Measurements from ENCODE around the gene TENM3. TPM values are rescaled to one million over a fixed set of nuclear protein-coding genes. Genes with fewer than 3 reads are reported as not detected.

Gene TENM3
- total RNA-seq, 2 experiments from 2014 or later = not detected

GRCh38 chr4:182280436-182281111 is 37.4 kb downstream of the TENM3 start:
- DNase-seq = no peak
- CTCF ChIA-PET = no interaction called here
- ATAC-seq = no peak
- Mint-ChIP-seq H3K4me1 (ENCODE audit: low read depth) (no peaks in the 10 kb centered on the region), H3K27me3 (ENCODE audit: low read depth) (no peaks in the 10 kb centered on the region), H3K36me3 (ENCODE audit: low read depth) (no peaks in the 10 kb centered on the region), H3K9me3 (ENCODE audit: insufficient read depth) (no peaks in the 10 kb centered on the region), H3K4me3 (no peak overlapping the region), H3K27ac (no peak overlapping the region)
- POLR2A ChIA-PET = no interaction called here

- ChIA-PET POLR2A (no interaction called here), CTCF (no interaction called here)
- Mint-ChIP-seq H3K27ac (no peak overlapping the region), H3K4me3 (no peak overlapping the region), H3K27me3 (ENCODE audit: low read depth) (no peaks in the 10 kb centered on the region), H3K9me3 (ENCODE audit: insufficient read depth) (no peaks in the 10 kb centered on the region), H3K4me1 (ENCODE audit: low read depth) (no peaks in the 10 kb centered on the region), H3K36me3 (ENCODE audit: low read depth) (no peaks in the 10 kb centered on the region)
- no peak for ATAC-seq
- DNase-seq = no peak
Observed at GRCh38 chr4:182286035-182286434, 42.8 kb downstream of the TENM3 start.

- Mint-ChIP-seq H3K36me3 (ENCODE audit: low read depth) (no peaks in the 10 kb centered on the region), H3K27me3 (ENCODE audit: low read depth) (no peaks in the 10 kb centered on the region), H3K4me3 (no peak overlapping the region), H3K27ac (no peak overlapping the region), H3K9me3 (ENCODE audit: insufficient read depth) (no peaks in the 10 kb centered on the region), H3K4me1 (ENCODE audit: low read depth) (no peaks in the 10 kb centered on the region)
- DNase-seq = no peak
- ChIA-PET POLR2A (no interaction called here), CTCF (no interaction called here)
- no peak for ATAC-seq
Observed at GRCh38 chr4:182286931-182287330, 43.7 kb downstream of the TENM3 start.

- Mint-ChIP-seq H3K36me3 (ENCODE audit: low read depth) (no peaks in the 10 kb centered on the region), H3K4me3 (no peak overlapping the region), H3K9me3 (ENCODE audit: insufficient read depth) (no peaks in the 10 kb centered on the region), H3K27me3 (ENCODE audit: low read depth) (no peaks in the 10 kb centered on the region), H3K27ac (no peak overlapping the region), H3K4me1 (ENCODE audit: low read depth) (no peaks in the 10 kb centered on the region)
- no peak for DNase-seq
- no peak for ATAC-seq
- ChIA-PET POLR2A (no interaction called here), CTCF (no interaction called here)
Observed at GRCh38 chr4:182288534-182288933, 45.3 kb downstream of the TENM3 start.

- ChIA-PET CTCF (no interaction called here), POLR2A (no interaction called here)
- DNase-seq (no peak), ATAC-seq (no peak)
- no peak overlapping the region for H3K4me3 Mint-ChIP-seq
- H3K9me3 Mint-ChIP-seq (ENCODE audit: insufficient read depth) = no peaks in the 10 kb centered on the region
- H3K36me3 Mint-ChIP-seq (ENCODE audit: low read depth) = no peaks in the 10 kb centered on the region
- H3K27ac Mint-ChIP-seq = no peak overlapping the region
- H3K27me3 Mint-ChIP-seq (ENCODE audit: low read depth) = no peaks in the 10 kb centered on the region
- no peaks in the 10 kb centered on the region for H3K4me1 Mint-ChIP-seq (ENCODE audit: low read depth)
Observed at GRCh38 chr4:182289809-182290208, 46.6 kb downstream of the TENM3 start.

- Mint-ChIP-seq H3K4me1 (ENCODE audit: low read depth) (no peaks in the 10 kb centered on the region), H3K9me3 (ENCODE audit: insufficient read depth) (no peaks in the 10 kb centered on the region), H3K4me3 (no peak overlapping the region), H3K27me3 (ENCODE audit: low read depth) (no peaks in the 10 kb centered on the region), H3K27ac (no peak overlapping the region), H3K36me3 (ENCODE audit: low read depth) (no peaks in the 10 kb centered on the region)
- DNase-seq (no peak), ATAC-seq (no peak)
- ChIA-PET POLR2A (no interaction called here), CTCF (no interaction called here)
Observed at GRCh38 chr4:182291175-182291574, 48.0 kb downstream of the TENM3 start.

- no peak overlapping the region for H3K4me3 Mint-ChIP-seq
- POLR2A ChIA-PET = no interaction called here
Observed at GRCh38 chr4:182291597-182292270, 48.5 kb downstream of the TENM3 start.

GRCh38 chr4:182292612-182293011 is 49.4 kb downstream of the TENM3 start:
- no peak overlapping the region for H3K4me3 Mint-ChIP-seq
- H3K27me3 Mint-ChIP-seq (ENCODE audit: low read depth) = no peaks in the 10 kb centered on the region
- no peaks in the 10 kb centered on the region for H3K36me3 Mint-ChIP-seq (ENCODE audit: low read depth)
- ATAC-seq (no peak), DNase-seq (no peak)
- POLR2A ChIA-PET = no interaction called here
- H3K9me3 Mint-ChIP-seq (ENCODE audit: insufficient read depth) = no peaks in the 10 kb centered on the region
- CTCF ChIA-PET = no interaction called here
- no peaks in the 10 kb centered on the region for H3K4me1 Mint-ChIP-seq (ENCODE audit: low read depth)
- H3K27ac Mint-ChIP-seq = no peak overlapping the region

More at GRCh38 chr4:182291597-182292270, 48.5 kb downstream of the TENM3 start:
- no peak for DNase-seq
- ATAC-seq = no peak
- Mint-ChIP-seq H3K27ac (no peak overlapping the region), H3K36me3 (ENCODE audit: low read depth) (no peaks in the 10 kb centered on the region), H3K4me1 (ENCODE audit: low read depth) (no peaks in the 10 kb centered on the region), H3K27me3 (ENCODE audit: low read depth) (no peaks in the 10 kb centered on the region), H3K9me3 (ENCODE audit: insufficient read depth) (no peaks in the 10 kb centered on the region)
- CTCF ChIA-PET = no interaction called here

- ChIA-PET CTCF (no interaction called here), POLR2A (no interaction called here)
- Mint-ChIP-seq H3K27me3 (ENCODE audit: low read depth) (no peaks in the 10 kb centered on the region), H3K36me3 (ENCODE audit: low read depth) (no peaks in the 10 kb centered on the region), H3K4me1 (ENCODE audit: low read depth) (no peaks in the 10 kb centered on the region), H3K27ac (no peak overlapping the region), H3K4me3 (no peak overlapping the region), H3K9me3 (ENCODE audit: insufficient read depth) (no peaks in the 10 kb centered on the region)
- ATAC-seq = no peak
- no peak for DNase-seq
Observed at GRCh38 chr4:182293691-182294255, 50.6 kb downstream of the TENM3 start.

GRCh38 chr4:182294451-182294850 is 51.2 kb downstream of the TENM3 start:
- Mint-ChIP-seq H3K9me3 (ENCODE audit: insufficient read depth) (no peaks in the 10 kb centered on the region), H3K27ac (no peak overlapping the region), H3K4me3 (no peak overlapping the region), H3K27me3 (ENCODE audit: low read depth) (no peaks in the 10 kb centered on the region), H3K36me3 (ENCODE audit: low read depth) (no peaks in the 10 kb centered on the region), H3K4me1 (ENCODE audit: low read depth) (no peaks in the 10 kb centered on the region)
- CTCF ChIA-PET = no interaction called here
- POLR2A ChIA-PET = no interaction called here
- no peak for DNase-seq
- ATAC-seq = no peak

GRCh38 chr4:182297659-182298058 is 54.5 kb downstream of the TENM3 start:
- Mint-ChIP-seq H3K4me3 (no peak overlapping the region), H3K27me3 (ENCODE audit: low read depth) (no peaks in the 10 kb centered on the region), H3K27ac (no peak overlapping the region), H3K36me3 (ENCODE audit: low read depth) (no peaks in the 10 kb centered on the region), H3K4me1 (ENCODE audit: low read depth) (no peaks in the 10 kb centered on the region), H3K9me3 (ENCODE audit: insufficient read depth) (no peaks in the 10 kb centered on the region)
- no peak for ATAC-seq
- ChIA-PET CTCF (no interaction called here), POLR2A (no interaction called here)
- DNase-seq = no peak

- H3K4me3 Mint-ChIP-seq = no peak overlapping the region
- H3K27ac Mint-ChIP-seq = no peak overlapping the region
- CTCF ChIA-PET = no interaction called here
- H3K4me1 Mint-ChIP-seq (ENCODE audit: low read depth) = no peaks in the 10 kb centered on the region
- DNase-seq (no peak), ATAC-seq (no peak)
- no peaks in the 10 kb centered on the region for H3K36me3 Mint-ChIP-seq (ENCODE audit: low read depth)
- H3K27me3 Mint-ChIP-seq (ENCODE audit: low read depth) = no peaks in the 10 kb centered on the region
- POLR2A ChIA-PET = no interaction called here
- no peaks in the 10 kb centered on the region for H3K9me3 Mint-ChIP-seq (ENCODE audit: insufficient read depth)
Observed at GRCh38 chr4:182301736-182302135, 58.5 kb downstream of the TENM3 start.

All from activated CD8-positive, alpha-beta T cell treated with anti-CD3 and anti-CD28 coated beads, Interleukin-2, amount 10 ng/mL, durations not matched to agents 7 days and 5 days (primary cell).